Hypothalamus (tissue), 51 donors: ENCODE data around the gene SHROOM3.
"Not testable (repeated sequence)": the region's sequence is repeated elsewhere in the genome, so short reads cannot be mapped to it uniquely, and the experiment has no call there.

Experiments used
- DNase-seq, 51 donors: peaks; one replicate each; lab custom pipeline; 2025; lab: John Stamatoyannopoulos, UW

Gene SHROOM3

DNA sequence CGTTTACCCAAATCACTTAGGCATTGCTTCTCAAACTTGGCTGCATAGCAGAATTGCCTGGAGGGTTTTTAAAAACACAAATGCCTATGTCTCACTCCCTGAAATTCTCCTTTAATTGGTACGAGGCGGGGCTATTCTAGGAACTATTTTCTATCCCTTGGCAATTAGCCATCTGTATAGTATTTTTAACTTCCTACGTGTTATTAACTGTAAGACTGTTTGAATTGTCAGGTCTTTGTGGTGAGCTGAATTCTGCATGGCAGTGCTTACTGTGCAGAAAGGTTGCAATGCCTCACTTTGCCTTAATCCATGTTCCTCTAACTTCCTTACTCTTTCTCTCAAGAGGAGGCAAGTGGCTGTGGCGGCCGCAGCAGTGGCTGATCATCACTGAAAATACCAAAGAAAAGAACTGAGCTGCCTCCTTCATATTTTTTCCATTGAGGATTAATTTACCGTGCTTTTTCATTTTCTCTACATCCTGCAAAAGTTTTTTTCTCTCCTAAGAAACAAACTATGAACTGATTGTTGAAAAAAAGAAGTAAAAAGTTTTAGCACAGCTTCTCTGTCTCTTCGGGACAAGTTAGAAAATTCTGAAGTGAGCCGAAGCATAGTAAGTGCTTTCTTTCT, at the start of gene SHROOM3:
Gene SHROOM3 (plus strand): TSS at position 329 of the 627 bp plus-strand sequence. CDS start 824 bp downstream, outside the sequence.
- DNase-seq = no peak

DNA sequence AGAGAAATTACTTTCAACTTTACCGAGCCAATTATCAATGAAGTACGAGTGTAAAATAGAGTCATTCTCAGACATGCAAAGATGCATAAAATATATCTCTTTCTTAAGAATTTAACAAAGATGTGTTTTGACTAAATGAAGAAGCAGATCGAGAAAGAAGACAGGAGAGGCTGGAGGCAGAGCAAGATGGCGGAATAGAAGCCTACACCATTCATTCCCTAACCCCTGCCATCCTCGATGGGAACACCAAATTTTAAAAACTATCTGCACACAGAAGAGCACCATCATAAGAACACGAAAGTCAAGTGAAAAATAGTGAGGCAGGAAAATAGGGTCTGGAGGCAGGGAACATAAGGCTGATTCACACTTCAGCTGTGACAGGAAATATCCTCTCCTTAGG, 49.1 kb upstream of the SHROOM3 start:
- no peak for DNase-seq

DNA sequence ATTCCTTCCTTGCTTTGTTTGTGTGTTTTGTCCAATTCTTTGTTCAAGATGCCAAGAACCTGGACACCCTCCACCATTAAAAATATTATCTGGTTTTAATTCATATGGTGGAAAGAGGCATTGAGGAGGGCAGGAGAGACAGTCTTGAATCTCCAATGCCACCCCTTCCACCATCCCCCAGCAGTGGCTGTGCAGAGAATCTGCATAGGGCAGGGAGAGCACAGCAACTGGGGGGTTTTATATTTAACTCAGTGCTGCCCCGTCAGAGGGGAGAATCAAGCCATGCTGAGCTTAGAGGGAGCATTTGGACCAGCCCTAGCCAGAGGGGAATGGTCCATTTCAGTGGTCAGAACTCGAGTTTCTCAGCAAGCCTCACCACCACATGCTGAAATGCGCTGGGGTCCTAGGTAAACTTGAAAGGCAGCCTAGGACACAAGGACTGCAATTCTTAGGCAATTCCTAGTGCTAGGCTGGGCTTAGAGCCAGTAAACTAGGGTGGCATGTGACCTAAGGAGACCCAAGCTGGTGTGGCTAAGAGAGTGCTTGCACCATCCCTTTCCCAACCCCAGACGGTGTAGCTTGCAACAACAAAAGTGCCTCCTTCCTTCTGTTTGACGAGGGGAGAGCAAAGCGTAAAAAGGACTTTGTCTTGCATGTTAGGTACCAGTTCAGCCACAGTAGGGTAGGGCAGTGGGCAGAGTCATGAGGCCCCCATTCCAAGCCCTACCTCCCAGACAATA, 48.3 kb upstream of the SHROOM3 start:
- no peak for DNase-seq

DNA sequence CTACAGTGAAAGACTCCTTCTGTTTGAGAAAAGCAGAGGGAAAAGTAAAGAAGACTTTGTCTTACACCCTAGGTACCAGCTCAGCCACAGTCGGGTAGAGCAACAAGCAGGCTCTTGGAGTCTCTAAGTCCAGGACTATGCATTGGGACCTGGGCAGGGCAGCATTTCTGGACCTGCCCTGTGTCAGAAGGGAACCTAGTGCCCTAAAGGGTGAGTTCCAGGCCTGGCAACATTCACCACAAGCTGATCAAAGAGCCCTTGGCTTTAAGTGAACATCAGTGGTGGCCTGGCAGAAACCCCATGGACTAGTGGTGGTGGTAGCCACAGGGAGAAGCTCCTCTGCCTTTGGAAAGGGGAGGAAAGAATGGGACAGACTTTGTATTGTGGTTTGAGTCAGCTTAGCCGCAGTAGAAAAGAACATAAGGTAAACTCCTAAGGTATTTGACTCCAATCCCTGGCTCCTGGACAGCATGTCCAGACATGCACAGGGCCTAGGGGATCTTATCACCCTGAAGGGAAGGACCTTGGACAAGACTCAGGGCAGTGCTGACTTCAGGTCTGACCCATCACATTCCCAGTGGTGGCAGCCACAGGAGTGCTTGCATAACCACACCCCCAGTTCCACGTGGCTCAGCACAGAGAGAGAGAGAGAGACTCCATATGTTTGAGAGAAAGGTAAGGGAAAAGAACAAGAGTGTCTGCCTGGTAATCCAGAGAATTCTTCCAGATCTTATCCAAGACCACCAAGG, 46.7 kb upstream of the SHROOM3 start:
- no peak for DNase-seq

DNA sequence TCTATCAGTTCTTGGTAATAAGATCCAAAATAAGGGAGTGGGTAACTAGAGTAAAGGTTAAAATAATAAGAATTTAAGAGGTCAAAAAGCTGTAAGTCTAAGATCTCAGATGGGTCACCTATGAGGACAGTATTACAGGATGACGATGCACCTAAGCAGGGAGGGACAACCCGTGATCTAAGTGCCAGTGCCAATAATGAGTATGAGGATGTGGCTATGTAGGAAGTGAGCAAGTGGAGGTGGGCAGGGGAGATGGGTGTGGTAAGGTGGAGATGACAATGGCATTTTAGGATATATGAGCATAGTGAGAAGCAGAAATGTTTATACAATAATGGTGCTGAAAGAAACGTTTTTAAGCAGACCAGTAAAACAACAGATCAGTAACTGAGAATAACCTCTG, 33.4 kb upstream of the SHROOM3 start:
- no peak for DNase-seq

DNA sequence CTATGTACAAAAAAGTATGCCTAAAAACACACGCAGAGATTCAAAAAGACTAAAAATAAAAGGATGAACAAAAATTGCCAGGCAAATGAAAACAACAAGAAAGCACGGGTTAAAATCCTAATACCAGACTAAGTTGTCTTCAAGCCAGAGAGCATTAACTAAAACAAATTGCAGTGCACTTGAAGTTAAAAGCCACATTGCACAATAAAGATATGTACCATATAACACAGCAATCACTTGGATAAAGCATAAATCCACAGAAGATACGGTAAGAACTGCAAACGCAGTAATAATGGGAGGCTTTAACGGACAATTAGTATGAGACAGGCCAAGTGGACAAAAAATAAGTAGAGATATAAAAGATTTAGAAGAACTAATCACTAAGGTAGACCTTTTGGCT, 28.9 kb upstream of the SHROOM3 start:
- no peak for DNase-seq

DNA sequence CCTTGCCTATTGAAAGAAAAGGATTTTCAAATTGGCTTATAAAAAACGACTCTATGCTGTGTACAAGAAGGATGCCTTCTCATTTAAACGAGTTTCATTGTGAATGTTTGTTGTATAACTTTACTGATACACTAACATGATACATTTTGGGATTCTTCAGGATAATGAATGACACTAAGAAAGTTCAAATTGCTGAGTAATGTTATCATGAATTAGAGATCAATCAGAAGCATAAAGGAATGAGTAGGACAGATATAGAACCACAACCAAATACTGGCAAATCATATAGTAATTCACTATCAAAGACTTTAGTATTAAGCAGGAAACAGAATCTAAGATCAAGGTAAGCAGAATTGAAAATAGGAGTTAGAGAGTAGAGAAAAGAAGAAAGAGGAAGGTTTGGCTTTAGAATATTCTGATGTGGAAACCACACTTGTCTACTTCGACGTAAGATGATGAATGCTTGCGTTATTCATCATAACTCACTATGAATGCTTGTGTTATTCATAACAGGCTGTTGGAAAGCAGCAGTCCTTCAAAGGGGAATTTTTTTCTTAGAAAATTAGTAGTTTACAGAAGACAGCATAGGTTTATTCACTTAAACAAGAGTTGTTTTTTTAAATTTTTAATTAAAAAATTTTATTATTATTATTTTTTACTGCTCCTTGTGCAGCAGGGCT, 27.4 kb upstream of the SHROOM3 start:
- DNase-seq = no peak

DNA sequence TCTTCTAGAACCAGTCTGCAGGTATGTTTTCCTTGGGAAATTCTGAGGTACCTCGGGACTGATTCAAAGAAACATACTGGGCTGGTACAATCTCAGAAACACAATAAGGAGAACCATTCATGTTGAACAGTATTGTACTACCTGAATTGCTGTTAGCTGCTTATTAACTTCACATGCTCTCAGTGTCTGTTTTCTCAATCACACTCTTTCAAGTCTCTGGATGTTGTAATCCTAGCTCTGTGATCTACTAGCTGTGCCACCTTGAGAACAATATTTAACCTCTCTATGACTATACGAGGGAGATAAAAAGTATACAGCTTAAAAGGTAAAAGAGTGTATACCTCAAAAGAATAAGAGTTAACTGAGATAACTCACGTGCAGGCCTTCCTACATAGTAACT, 24.4 kb upstream of the SHROOM3 start:
- DNase-seq = no peak

DNA sequence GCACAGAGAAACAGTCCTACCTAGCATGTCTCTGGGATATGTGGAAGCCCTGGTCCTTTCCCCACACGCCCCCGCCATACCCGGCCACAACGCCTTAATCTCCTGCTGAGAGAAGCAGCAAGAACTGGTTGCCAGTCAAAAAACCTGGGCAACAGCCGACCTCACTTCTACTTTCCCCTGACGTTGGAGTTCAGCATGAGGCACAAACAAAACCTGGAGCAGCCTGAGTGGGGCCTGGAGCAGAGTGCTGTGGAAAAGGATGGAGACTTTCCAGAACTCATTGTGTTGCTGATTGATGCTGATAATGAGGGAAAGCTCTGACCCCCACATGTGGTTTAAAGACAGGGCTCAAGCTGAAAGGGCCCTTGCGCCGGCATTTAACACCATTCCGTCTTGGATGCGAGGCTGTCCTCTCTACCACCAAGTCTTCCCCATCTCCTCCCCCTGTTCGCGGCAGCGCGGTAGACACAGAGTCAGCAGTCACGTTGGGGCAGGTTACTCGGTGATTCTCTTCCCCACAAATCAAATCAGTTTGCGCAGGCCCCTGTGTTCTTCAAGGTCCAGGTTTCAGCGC, 14.8 kb upstream of the SHROOM3 start:
- DNase-seq = peak in 1 of 51 donors; percentile 3

DNA sequence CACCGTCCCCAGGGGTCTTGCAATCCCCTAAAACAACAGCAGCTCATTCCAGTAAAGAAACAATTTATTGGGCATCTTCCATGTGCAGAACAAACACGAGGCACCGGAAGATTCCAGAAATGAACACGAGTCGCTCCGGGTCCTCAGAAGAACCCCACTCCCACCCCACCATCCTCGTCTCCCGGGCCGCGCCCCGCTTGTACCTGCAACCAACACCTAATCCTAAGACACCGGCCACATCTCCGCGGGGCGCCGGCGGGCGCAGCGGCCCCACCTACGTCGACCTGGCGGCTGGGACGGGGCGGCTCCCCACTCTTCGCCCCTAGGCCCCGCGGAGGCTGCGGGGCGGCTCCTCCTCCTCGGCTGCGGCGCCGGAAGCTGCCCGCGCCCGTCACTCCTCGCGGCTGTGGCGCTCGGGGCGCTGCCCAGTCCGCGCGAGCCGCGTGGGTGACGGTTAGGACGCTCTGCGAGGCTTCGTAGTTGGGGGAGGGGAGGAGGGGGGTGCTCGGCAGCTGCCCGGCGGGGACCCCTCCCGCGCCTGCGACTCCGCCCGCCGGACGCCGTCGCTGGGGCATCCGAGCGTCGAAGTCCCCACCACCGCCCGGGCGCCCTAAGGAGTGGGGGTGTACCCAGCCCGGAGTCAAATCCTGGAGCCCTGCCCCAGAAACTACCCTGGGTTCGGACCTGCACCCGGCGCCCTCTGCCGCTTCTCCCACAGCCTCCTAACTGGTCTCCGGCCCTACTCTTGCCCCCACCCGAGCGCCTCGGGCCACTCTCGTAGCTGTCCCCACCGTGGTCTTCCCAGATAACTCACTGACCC, 14.1 kb upstream of the SHROOM3 start, which contains the start of gene CCDC158:
Gene CCDC158 (minus strand): TSS at position 380 of the 820 bp plus-strand sequence. CDS start 17,934 bp downstream, outside the sequence.
- DNase-seq = peak in 4 of 51 donors; percentile 5 to 36 (median 8)

DNA sequence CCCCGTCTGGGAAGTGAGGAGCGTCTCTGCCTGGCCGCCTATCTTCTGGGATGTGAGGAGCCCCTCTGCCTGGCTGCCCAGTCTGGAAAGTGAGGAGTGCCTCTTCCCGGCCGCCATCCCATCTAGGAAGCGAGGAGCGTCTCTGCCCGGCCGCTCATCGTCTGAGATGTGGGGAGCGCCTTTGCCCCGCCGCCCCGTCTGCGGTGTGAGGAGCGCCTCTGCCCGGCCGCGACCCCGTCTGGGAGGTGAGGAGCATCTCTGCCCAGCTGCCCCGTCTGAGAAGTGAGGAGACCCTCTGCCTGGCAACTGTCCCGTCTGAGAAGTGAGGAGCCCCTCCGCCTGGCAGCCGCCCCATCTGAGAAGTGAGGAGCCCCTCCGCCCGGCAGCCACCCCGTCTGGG, 11.9 kb upstream of the SHROOM3 start:
- not testable (repeated sequence) for DNase-seq

DNA sequence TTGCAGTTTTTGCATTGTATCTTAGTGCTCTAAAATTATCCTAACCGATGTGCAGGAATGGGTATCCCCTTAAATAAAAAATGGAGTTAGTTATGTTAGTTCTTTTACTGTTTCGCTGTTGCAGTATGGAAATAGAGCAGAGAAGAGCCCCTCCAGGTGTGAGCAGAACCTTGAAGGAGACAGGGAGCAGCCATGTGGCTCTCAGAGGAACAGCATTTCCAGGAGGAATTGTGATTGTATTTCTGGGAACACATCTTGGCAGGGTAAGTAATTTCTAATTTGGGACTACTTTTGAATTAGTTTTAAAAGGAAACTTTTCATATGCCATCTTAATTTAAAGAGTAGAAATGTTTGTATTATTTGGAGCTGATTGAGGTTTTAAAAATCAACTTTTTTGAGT, 8.8 kb upstream of the SHROOM3 start:
- no peak for DNase-seq

DNA sequence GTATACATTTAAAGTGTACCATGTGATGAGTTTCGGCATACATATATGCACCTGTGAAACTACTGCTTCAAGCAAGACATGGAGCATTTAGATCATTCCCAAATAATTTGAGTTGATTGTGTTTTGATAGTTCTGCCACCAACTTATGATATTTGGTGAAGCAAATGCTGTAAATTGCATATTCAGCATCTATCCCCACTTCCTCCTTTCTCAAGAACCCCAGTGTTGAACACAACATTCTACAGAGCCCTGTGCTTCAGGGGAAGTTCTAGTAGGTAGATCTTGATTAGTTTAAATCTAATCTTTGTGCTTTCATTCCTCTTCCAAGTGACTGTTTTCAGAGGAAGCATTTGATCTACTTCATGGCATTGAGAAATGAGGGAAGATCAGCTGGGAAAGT, 5.4 kb upstream of the SHROOM3 start:
- no peak for DNase-seq

DNA sequence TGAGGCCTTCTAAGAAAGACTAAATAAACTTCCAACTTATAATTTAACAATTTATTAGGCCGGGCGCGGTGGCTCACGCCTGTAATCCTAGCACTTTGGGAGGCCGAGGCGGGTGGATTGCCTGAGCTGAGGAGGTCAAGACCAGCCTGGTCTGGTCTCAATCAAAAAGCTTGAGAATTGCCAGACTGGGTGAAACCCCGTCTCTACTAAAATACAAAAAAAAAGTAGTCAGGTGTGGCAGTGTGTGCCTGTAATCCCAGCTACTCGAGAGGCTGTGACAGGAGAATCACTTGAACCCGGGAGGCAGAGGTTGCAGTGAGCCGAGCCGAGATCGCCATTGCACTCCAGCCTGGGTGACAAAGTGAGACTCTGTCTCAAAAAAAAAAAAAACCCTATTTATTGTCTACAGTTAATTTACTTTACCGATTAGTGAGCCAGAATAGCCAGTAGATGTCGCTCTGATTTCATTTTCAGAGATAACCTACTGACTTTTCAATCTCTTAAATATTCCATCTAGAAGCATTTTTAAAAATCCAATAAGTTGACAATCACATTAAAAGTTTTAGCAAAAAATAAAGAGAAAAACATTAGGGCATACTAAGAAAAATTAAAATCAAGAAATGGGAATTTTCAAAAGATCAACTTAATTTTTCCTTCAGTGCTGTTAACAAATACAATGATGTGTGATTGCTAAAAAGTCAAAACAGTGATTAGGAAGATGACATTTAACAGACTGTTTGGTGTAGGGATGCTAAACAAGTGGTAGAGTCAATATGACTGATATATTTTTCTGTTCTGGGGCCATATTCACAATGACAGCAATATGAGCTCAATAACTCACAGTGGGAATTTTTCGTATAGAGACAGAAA, 4.3 kb upstream of the SHROOM3 start:
- DNase-seq = peak in 2 of 51 donors; percentile 4 to 27

DNA sequence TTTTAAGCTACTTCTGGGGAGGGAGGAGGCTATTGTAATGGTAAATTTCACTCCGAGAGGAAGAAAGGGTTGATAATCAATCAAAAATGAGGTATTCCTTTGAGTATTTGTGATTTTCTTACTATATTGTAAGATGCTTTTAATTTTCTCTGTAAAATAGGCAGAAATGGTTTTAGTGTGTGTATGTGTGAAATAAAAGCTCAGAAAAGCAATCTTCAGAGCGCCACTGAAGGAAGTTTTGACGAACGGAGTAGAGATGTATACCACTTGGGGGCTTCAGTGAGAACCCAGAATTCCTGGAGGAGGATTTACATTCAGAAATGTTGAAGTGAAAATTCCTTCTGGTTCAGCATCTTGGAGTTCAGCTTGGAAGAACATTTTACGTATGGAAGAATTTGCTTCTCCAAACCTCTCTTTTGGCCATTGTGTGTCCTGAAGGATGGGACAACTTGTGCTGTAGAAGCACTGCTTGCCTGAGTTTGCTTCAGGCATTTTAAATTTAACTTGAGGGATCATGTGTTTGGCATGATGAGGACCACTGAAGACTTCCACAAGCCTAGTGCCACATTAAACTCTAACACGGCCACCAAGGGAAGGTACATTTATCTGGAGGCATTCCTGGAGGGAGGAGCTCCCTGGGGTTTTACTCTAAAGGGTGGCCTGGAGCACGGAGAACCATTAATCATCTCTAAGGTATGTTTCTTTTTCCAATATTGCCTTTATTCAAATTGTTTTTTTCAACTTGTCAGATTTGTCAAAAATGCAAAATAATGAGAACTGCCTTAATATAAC, 695 bp downstream of the SHROOM3 start:
- DNase-seq = peak in 1 of 51 donors; percentile 8

DNA sequence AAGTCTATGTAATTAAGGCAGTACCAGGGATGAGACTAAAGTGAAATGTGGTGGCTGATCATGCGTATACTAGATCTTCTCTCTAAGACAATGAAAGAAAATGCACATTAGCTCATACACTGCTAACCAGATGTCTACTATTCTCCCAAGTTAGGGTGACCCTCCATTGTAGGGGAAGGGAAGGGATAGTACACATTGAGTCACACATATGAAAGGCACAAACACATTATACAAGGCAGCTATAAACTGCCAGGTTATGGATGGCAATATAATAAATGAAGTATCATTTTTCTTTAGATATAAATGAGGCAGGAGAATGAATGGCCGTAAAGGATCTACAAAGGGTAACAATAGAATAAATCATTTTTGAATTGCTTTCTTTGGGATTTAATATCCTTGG, 4.5 kb downstream of the SHROOM3 start:
- no peak for DNase-seq

DNA sequence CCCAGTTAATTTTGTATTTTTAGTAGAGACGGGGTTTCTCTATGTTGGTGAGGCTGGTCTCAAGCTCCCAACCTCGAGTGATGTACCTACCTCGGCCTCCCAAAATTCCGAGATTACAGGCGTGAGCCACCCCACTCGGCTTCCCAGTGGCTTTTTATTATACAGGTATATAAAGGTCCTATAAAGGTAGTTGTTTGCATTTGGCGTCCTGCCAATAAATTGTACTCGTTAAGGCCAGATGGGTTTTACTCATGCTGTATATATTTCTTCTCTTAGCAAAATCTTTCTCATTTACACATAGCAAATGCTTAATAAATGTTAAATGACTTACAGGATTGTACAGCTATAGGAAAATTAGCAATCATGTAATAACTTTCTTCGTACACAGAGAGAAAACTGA, 6.9 kb downstream of the SHROOM3 start:
- DNase-seq = no peak

DNA sequence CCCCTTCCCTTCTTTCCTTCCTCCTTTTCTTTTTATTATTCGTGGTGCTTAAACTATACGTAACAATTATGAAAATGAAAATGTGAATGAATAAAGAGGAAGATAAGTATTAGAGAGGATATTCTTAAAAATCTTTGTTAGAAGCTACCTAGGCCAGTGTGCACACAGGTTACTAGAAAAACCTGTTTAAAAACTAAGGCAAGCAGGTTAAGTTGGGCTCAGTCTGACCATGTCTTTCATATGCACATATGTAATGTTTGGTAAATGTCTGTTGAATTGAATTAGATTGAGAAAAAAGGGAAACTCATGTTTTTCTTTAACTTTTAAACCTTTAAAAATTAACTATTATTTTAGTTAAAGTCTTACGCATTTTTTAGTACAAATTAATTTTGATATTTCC, 7.8 kb downstream of the SHROOM3 start:
- DNase-seq = no peak
